GM12873 (cell line): ENCODE results near the gene TSPAN9.

Experiments used
- TF ChIP-seq, protein P1 (sequence below): IDR thresholded peaks from 2 replicates; pipeline ENCODE4 v1.5.1; 2012; ENCODE audit warnings: low read depth, mild to moderate bottlenecking, moderate library complexity, low read length, control low read depth; ENCODE audit not compliant: insufficient read depth; ENCODE audit errors: missing control alignments

The TSPAN9 gene

DNA sequence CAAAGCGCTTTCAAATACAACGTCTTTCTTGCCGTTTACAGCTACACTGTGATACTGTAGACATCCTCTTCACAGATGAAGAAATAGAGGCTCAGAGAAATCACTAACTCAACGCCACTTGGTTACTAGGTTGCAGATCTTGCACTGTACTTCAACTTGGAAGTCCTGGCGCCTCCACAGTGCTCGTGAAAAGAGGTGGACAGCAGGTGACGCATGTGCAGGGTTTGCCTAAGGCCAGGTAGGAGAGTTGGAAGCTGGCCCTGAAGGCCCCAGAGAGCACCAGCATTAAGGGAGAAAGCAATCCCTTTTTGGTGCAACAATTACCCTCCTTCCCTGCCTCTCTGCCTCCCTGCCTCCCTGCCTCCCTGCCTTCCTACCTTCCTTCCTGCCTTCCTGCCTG is 22.8 kb upstream of the TSPAN9 start:
- TF ChIP-seq, protein P1, sequence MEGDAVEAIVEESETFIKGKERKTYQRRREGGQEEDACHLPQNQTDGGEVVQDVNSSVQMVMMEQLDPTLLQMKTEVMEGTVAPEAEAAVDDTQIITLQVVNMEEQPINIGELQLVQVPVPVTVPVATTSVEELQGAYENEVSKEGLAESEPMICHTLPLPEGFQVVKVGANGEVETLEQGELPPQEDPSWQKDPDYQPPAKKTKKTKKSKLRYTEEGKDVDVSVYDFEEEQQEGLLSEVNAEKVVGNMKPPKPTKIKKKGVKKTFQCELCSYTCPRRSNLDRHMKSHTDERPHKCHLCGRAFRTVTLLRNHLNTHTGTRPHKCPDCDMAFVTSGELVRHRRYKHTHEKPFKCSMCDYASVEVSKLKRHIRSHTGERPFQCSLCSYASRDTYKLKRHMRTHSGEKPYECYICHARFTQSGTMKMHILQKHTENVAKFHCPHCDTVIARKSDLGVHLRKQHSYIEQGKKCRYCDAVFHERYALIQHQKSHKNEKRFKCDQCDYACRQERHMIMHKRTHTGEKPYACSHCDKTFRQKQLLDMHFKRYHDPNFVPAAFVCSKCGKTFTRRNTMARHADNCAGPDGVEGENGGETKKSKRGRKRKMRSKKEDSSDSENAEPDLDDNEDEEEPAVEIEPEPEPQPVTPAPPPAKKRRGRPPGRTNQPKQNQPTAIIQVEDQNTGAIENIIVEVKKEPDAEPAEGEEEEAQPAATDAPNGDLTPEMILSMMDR, result no peak

DNA sequence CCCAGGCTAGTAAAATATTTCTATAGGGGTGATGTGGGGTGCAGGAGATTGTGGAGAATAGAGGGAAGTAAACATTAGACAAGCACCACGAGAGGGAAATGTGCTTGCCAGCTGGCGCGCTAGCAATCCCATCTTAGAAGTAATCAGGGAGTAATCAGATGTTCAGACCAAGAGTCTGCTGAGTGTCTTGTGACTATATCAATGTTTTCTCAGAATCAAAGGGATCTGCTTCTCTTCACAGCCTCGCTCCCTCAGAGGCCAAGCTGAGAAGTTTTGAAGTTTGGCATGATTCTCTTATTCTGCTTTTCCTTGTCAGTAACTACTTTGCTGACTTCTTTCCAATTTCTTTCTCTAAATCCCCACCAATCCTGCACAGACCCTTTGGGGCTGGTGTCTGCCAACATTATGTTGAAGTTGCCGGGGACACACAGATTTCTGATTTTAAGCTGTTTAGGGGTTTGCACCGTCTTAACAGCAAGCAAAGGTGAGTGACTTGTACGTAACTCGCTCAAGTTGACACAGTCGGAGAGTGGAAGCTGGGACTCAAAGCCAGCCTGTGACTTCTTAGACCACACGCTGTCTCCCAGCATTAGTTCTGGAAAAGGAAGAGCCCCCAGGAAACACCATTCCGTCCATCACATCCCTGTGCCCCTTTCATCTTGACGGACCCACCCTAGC is 22.0 kb upstream of the TSPAN9 start:
- TF ChIP-seq, protein P1, result no peak

DNA sequence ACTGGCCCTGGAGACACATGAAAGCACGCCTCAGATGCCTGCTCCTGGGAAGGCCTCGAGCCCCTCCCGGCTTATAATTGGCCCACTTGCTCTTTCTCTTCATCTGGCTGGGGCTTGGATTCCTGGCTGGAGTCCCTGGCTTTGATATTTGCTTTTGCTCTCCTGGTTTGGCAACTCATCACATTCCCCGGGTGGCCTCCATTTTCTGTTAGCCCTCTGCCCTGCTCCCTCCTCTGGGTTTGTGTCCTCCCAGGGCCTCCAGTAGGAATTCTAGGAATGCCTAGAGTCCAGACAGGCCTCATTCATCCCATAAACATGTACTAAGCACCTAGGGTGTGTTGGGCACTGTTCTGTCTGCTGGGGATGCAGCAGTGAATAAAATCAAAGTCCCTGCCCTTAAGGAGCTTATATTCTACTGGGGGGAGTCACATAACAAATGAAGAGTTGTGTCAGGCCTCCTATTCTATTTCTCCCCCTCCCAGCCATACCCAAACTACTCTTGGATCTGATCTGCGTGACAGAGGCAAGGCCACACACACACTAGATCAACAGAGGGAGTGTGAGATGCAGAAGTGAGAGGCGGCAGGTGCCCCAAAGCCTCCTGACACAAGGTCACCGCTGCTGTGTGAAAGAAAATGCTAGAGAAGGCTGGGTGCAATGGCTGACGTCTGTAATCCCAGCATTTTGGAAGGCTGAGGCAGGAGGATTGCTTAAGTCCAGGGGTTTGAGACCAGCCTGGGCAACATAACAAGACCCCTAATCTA is 21.3 kb upstream of the TSPAN9 start:
- TF ChIP-seq, protein P1, result no peak

DNA sequence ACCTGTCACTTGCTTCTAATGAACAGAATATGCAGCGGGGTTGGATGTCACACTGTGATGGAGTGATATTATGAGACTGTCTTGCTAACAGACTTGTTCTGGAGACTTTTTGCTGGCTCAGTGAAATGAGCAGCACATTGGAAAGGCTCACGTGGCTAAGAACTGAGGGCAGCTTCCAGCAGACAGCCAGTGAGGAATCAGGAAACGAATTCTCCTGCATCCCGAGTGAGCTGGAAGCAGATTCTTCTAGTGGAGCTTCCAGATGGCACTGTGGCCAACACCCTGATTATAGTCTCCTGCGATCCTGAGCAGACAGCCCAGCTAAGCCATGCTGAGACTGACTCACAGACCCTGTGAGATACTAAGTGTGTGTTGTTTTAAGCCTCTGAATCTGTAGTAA is 16.1 kb upstream of the TSPAN9 start:
- TF ChIP-seq, protein P1, result no peak

DNA sequence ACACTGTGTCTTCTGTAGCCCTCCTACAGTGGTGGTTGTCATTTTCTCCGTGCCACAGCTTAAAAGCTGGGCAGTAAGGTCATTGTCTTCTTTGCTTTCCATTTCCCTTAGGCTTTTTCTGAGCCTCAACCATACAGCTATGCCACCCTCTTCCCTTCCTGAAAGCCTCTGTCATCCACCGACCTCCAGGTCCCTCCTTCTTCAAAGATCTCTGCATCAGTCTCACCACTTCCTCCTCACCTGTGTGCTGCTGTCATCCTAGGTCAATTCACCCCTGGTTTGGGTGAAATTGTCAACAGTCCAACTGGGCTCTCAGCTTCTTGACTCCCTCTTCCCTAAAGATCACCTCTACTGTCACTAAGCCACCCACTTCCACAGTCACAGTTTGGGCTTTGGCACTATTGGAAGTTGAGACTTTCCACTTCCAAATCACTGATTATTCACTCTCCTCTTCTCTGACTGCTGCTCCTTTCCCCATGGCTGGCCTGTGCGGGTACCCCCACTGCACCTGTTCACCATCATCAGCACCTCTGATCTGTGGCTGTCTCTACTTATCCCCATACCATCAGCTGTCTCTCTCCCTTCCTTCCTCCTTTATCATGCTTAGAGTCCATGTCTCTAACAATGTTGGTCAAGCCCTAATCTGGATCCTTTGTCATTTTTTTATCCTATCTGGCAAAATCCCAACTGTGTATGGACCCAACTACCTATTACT is 15.5 kb upstream of the TSPAN9 start:
- TF ChIP-seq, protein P1, result no peak

DNA sequence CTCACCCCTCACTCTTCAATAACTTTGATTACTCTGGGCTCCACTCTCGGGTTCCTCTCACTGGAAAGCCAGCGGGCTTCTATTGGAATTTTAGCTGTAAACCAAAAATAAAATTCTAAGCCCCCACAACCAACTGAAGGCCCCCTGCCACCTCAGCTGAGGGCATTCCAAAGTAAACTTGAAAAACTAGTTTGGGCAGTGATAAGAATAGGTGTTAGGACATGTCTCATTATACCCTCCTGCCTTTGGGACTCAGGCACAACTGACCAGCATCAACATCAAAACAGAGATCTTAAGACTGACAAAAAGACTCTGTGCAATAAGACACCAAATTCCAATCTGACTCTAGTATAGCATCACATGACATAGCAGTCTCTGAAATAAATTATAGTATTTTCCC is 11.9 kb upstream of the TSPAN9 start:
- TF ChIP-seq, protein P1, result no peak

DNA sequence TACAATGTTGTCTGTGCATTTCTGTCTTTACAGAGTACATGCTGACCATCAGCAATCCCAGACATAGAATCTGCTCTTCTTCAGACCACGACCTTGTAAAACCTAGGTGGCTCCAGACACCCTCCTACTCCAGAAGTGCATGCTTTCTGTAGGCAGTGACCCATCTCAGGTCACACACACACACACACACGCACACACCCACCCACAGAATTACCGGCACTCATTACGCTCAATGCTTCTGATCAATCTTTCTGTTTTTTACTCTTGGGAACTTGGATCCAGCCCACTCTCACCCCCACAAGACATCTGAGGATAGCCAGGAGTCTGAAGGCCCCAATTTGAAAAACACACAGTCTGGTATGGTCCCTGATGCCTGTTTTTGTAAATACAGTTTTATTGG is 7.5 kb upstream of the TSPAN9 start:
- TF ChIP-seq, protein P1, result no peak
